Stimulated activated CD8-positive, alpha-beta memory T cell treated with anti-CD3 and anti-CD28 coated beads, Interleukin-4, amount 100 ng/mL, for 24 hours (primary cell): ENCODE measurements around the gene FN3KRP.

Source experiments
- DNase-seq: peaks from one replicate; pipeline ENCODE4 v3.0.0-alpha.2; 2020; ENCODE audit warnings: low read depth

Gene FN3KRP

GRCh38 chr17:82687871-82688270 lies 28.6 kb upstream of the FN3KRP start:
- no peak for DNase-seq

DNA sequence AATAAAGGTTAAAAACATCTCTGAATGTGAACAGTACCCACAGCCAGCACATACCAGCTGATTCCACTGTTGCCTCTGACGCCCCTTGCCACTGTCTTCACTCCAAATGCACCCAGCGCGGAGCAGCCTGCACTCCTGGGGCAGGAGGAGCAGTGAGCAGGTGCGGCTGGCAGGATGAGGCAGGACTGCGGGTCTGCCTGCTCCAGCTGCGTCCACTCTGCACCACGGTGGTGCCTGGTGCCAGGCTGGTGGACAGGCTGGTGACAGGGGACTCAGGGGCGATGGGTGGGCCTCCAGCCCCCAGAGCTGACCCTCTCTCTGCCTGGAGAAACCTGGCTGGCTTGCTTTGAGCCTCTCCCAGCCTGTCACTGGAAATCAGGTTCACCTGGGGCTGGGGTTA lies 27.4 kb upstream of the FN3KRP start:
- no peak for DNase-seq

GRCh38 chr17:82690786-82691489 lies 25.6 kb upstream of the FN3KRP start:
- DNase-seq = no peak

DNA sequence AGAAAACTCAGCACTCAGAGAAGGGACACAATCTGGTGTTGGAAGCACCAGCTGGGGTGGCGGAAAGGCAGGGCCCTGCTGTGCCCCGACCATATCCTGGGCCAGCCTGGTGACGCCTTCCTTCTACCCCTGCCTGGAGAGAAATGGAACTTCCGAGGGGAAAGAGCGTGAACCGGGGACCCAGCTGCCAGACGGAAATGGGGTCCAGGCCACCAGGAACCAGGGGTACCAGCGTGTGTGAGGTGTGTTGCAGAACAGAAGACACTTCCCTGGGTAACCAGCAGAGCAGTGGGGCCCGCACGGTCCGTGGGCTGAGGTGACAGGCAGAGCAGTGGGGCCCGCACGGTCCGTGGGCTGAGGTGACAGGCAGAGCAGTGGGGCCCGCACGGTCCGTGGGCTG lies 24.8 kb upstream of the FN3KRP start:
- no peak for DNase-seq

GRCh38 chr17:82692268-82692667 lies 24.2 kb upstream of the FN3KRP start:
- no peak for DNase-seq

DNA sequence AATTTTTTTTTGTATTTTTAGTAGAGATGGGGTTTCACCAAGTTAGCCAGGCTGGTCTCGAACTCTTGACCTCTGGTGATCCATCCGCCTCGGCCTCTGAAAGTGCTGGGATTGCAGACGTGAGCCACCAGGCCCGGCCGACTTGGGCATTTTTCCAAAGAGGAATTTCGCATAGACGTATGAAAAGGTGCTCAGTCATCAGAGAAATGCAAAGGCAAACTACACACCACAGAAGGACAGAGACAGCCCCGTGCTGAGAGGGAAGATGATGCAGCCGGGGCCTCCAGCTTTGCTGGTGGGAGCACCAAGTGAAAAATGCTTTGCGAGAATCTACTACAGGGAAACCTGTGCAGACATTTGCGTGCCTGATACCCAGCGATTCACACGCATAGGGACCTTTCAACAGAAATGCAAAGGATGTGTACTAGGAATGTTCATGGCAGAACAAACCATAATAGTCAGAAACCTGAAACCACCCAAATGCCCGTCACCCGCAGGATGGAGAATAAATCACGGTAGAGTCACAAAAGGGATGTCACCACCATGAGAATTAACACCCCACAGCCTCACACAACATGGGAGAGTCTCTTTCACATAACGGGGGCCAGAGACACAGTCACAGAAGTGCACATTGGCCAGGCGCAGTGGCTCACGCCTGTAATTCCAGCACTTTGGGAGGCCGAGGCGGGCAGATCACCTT lies 23.2 kb upstream of the FN3KRP start:
- no peak for DNase-seq

DNA sequence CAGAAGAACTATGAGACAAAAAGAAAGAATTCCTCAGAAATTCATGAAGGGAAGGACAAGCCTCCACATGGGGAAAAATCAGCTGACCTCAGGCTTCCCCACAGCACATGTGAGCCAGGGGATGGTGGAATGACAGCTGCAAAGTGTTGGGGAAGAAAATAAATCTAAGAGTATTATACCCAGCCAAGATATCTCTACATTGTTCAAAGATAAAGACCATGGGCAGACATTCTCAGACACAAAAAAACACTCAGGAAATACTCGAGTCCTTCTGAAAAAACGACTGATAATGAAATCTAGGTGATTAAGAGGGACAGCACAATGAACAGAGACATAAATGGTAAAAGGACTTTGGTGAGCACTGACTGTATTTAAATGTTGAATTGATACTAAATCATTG lies 21.9 kb upstream of the FN3KRP start:
- no peak for DNase-seq

GRCh38 chr17:82696259-82696658 lies 20.2 kb upstream of the FN3KRP start:
- no peak for DNase-seq

DNA sequence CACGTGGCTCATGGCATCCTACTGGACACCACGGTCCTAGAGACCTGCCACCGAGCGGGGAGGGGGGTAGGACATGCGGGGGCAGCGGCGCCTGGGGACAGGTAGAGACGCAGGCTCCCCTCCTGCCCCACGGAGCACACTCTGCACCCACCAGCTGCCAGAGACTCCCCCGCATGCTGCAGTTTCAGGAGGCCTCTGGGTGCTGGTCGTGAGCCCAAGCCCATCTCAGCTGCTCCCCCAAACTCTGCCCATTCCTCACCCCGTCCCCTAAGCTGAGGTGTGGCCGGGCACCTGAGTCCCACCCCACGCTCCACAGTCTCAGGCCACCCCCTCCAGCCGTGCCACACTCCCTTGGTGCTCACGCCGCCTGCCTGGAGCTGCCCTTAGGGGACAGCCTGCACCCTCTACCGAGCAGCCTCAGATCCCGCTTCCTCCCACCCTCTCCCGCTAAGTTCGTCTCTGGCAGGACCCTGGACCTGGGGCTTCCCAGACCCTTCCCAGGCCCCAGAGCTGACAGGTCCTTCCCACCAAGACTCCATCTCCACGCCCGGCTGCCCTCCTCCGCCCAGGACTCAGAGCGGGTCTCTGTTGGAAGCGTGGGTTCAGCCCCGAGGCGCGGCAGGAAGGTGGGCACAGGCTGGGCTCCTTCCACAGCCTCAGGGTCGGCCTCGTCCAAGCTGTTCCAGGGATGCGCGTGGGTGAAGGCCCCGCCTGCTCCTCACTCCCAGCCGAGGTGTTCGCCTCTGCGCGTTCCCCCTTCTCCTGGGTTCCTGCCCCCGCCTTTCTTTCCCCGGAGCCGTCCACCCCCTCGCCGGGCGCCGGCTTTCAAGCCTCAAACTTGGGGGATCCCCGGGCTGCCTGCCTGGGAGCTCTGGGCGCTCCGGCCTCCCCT lies 19.3 kb upstream of the FN3KRP start:
- no peak for DNase-seq

DNA sequence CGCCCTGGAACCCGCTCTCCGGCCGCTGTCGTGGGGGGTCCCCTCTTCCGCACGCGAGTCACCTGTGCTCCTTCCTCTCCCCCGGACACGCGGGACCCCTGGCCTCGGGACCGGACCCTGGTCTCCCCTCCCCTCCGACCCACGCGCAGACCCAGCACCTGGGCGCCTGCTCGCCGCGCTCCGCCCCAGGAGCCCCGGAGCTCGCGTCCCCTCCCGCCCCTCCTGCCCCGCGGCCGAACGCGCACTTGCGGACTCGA lies 18.8 kb upstream of the FN3KRP start:
- DNase-seq = no peak

- DNase-seq = peak; percentile 98
Observed at GRCh38 chr17:82698065-82698973, 18.2 kb upstream of the FN3KRP start, which contains the start of gene RAB40B. TSS of gene RAB40B (minus strand) at chr17:82698698. CDS start at chr17:82698596, 102 bp downstream.

DNA sequence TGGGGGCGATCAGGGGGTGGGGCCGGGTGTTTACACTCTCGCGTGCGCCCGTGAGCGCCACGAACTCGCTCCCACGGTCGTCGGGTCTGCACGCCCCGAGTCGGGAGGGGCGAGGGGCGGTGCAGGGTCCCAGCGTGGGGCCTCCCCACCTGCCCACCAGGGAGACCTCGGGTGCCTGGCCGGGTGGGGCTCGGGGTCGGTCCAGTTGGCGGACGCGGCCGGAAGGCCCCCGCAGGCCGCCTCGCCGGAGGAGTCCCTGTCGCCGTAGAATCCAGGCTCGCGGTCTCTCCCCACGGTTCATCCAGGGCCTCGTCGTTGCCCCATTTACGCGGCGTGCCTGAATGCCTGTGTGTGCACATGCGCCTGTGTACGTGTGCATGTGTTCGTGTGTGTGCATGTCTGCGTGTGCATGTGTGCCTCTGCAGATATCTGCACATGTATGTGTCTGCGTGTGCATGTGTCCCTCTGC lies 17.5 kb upstream of the FN3KRP start:
- DNase-seq = no peak

DNA sequence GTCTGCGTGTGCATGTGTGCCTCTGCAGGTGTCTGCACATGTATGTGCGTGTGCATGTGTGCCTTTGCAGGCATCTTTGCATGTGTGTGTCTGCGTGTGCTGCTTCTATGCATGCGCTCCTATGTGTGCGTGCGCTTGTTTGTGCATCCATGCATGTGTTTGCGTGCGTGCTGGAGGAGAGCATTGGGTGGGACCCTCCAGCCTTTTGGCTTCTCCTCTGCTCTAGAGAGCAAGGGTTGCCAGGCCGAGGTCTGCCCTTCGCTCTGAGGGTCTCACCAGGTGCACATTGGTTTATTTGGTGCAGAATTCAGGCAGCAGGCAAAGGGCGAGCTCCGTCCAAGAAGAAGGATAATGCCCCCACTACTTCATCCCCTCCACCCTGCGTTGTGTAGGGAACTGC lies 17.0 kb upstream of the FN3KRP start:
- no peak for DNase-seq

DNA sequence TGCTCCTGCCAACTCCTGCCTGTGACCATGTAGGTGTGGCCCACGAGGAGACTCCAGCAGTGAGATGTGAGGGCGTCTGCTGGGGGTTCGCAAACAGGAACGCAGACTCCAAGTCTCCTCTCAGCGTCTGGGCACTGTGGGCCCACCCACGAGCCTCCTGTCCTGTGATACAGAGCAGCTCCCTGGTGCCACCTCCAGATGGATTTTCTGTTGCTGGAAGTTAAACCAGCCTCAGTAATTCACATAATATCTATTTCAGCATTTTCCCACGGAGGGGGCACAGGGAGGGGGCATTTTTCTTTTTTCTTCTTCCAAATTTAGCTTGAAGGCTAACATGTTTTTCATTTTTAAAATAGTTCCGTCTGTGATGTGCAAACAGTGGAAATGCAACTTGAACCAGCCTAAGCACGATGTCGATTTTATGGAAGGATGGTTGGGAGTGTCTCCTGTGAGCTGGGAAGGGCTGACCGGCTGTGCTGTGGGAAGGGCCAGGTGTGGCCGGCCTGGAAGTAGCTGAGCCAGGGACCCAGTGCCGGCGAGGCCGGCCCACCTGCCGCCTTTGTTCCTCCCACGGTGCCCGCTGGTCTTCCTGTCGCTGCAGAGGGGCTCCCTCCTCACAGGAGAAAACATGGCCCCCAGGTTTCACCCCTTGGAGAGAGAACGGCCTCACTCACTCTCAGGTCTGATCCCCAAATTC lies 14.1 kb upstream of the FN3KRP start:
- DNase-seq = no peak

- no peak for DNase-seq
Observed at GRCh38 chr17:82703036-82703745, 13.3 kb upstream of the FN3KRP start.

DNA sequence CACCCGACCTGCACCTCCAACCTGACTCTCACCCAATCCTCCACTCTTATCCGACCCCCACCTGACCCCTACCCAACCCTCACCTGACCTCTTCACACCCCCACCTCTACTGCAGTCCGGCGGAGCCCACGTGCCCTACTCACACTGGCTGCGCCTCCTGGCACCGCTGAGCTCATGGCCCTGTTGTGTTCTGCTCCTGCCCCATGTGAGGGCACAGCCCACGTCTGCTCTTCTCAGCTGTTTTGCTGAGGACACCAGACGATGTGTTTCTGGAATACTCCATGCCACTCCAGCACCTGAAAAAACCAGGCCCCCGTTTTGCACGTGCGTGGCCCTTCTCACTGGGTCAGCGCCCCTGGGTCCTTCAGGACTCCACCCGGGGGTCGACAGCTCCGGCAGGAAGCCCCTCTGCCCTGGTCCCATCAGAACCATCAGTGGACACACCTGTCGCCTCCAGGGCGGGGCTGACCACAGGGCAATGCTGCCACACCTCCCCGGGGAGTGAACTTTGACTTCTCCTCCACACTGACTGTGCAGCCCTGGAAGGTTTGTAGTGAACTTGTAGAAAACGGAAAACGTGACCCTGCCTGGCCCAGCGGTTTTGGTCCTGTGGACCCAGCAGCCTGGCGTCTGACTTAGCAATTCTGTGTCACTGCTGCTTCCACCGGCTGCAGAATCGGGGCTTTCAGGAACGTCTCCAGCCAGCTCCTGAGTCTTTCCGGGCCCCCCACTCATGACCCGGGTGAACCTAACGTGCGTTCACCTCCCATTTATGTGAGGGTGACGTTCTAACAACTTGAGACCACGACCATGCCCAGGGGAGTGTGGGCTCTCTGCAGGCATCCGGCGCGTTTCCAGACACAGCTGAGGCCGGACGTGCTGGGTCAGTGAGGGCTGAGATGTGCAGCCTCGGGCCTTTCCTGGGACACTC lies 12.3 kb upstream of the FN3KRP start:
- DNase-seq = no peak

GRCh38 chr17:82704886-82705285 lies 11.6 kb upstream of the FN3KRP start:
- no peak for DNase-seq

- no peak for DNase-seq
Observed at GRCh38 chr17:82705756-82706155, 10.8 kb upstream of the FN3KRP start.

DNA sequence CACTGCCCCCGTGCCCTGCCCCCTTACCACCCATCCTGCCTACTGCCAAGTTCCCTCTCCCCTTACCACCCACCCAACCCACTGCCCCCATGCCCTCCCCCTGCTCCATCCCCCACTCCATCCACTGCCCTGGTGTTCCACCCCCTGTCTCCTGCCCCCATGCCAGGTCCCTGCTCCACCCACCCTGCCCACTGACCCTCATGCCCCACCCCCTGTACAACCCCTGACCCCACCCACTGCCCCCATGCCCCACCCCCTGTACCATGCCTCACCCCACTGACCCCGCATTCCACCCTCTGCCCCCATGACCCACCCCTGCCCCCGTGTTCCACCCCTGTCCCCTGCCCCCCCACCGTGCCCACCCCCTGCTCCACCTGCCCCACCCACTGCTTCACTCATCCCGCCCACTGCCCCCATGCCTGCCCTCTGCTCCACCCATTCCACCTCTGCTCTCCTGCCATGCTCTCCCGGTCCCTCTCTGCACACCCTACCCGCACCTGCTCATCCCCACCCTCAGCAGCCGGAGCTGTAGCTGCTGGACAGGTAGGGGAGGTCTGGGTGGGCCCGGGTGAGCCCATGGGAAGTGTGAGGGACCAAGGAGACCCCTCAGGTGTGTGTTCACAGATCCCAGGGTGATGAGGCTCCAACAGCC lies 7.4 kb upstream of the FN3KRP start:
- no peak for DNase-seq
